Thyroid gland (tissue), 4 donors: ENCODE measurements around the gene ASB7.

Experiments
- CTCF ChIP-seq, 6 experiments: fragments of 200-600 bp in 3 of 6; fragments of 450-650 bp in 3 of 6; sonication (generic) in 3 of 6; IDR thresholded peaks; one replicate each; pipeline ENCODE4 v1.5.1; 2016 to 2019; ENCODE audit warnings: antibody characterized with exemption in 6 of 6, mild to moderate bottlenecking in 2 of 6, inconsistent platforms in 1 of 6, moderate library complexity in 1 of 6
- POLR2A ChIP-seq, 2 donors: fragments of 450-650 bp; IDR thresholded peaks; one replicate each; pipeline ENCODE4 v1.6.1; 2017; ENCODE audit warnings: antibody characterized with exemption in 2 of 2, mild to moderate bottlenecking in 2 of 2, moderate library complexity in 1 of 2

DNA sequence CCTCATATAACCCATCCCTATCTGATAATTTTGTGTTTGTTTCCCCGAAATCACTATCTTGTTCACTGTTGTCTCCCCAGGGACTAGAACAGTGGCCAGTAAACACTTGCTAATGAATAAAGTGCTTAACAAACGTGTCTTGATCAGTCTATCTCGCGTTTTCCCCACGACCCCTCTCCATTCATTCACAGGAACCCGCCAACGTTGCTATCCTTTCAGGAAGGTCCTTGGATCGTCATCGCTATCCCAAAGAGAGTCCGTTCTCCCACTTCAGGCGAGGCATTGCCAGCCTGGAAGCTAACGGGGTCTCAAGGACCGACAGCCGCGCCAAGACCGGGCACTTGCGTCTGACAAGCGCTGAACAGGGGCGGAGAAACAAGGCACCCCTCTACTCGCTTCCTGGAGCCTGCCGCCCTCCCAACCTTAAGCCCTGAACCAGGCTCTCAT, 749 bp upstream of the ASB7 start:
- no peak for TF ChIP-seq CTCF (IDR thresholded peaks at IDR 0.05)
- peak in 1 of 2 donors; percentile 22 for TF ChIP-seq POLR2A (IDR thresholded peaks at IDR 0.05)
